PC-3 (cell line): ENCODE measurements around the gene CPLANE2. TPM values are rescaled to one million over a fixed set of nuclear protein-coding genes. Genes with fewer than 3 reads are reported as not detected.

ENCODE experiments used
- ATAC-seq: fragments of 200-7000 bp; cut with Tn5 transposase; 2 replicates; pipeline ENCODE4 v1.9.1; 2020; ENCODE audit warnings: mild to moderate bottlenecking, moderate library complexity
- BruUV-seq: library from RNA; stranded (reverse); fragments of 400-500 nt; replicated peaks from 2 replicates; lab custom pipeline; 2021; lab: Mats Ljungman, UMichigan
- CTCF ChIA-PET: fragments of 300-600 bp; sonication (Branson Sonifier 250); formaldehyde crosslinking; loops from one replicate; lab custom pipeline; 2022; ENCODE audit warnings: antibody characterized with exemption; lab: Charles Lee
- POLR2A ChIA-PET: fragments of 300-600 bp; sonication (Branson Sonifier 250); formaldehyde crosslinking; loops from one replicate; lab custom pipeline; 2022; ENCODE audit warnings: antibody characterized with exemption; ENCODE audit not compliant: unreplicated experiment; lab: Charles Lee
- DNase-seq: peaks from one replicate; pipeline ENCODE4 v3.0.0-alpha.2; 2015
- H2AFZ ChIP-seq: fragments of 300-600 bp; sonication (generic); 2 replicates; pipeline ENCODE4 v1.6.0; 2016; ENCODE audit warnings: antibody characterized with exemption, low read length
- H3F3A ChIP-seq: fragments of 300-600 bp; sonication (generic); one replicate; pipeline ENCODE4 v1.6.0; 2017; ENCODE audit warnings: antibody characterized with exemption, low read length, control low read depth, mild to moderate bottlenecking; ENCODE audit not compliant: unreplicated experiment
- H3K27ac ChIP-seq: fragments of 300-600 bp; sonication (generic); 2 replicates; pipeline ENCODE4 v1.5.1; 2016; ENCODE audit warnings: mild to moderate bottlenecking, low read length
- H3K27me3 ChIP-seq: fragments of 300-600 bp; sonication (generic); 2 replicates; pipeline ENCODE4 v1.6.1; 2016; ENCODE audit warnings: low read length, mixed read lengths
- H3K36me3 ChIP-seq: fragments of 300-600 bp; sonication (generic); 2 replicates; pipeline ENCODE4 v1.6.1; 2016; ENCODE audit warnings: low read depth, mixed run types, low read length, mixed read lengths
- H3K4me1 ChIP-seq: fragments of 300-600 bp; sonication (generic); 2 replicates; pipeline ENCODE4 v1.5.1; 2016; ENCODE audit warnings: low read length; ENCODE audit not compliant: insufficient read depth
- H3K4me2 ChIP-seq: fragments of 300-600 bp; sonication (generic); 2 replicates; pipeline ENCODE4 v1.6.0; 2016; ENCODE audit warnings: low read length
- H3K4me3 ChIP-seq: fragments of 300-600 bp; sonication (generic); 2 replicates; pipeline ENCODE4 v1.5.1; 2016; ENCODE audit warnings: mild to moderate bottlenecking, low read length, mixed read lengths
- H3K79me2 ChIP-seq: fragments of 300-600 bp; sonication (generic); 2 replicates; pipeline ENCODE4 v1.6.1; 2017; ENCODE audit warnings: low read length, mixed read lengths
- H3K9ac ChIP-seq: fragments of 300-600 bp; sonication (generic); 2 replicates; pipeline ENCODE4 v1.6.0; 2016; ENCODE audit warnings: mild to moderate bottlenecking, low read length
- H3K9me2 ChIP-seq: fragments of 300-600 bp; sonication (generic); replicated peaks from 2 replicates; pipeline ENCODE4 v1.6.1; 2016; ENCODE audit warnings: mixed run types, low read length, mixed read lengths
- H3K9me3 ChIP-seq: fragments of 300-600 bp; sonication (generic); 2 replicates; pipeline ENCODE4 v1.6.1; 2016; ENCODE audit warnings: low read length, mixed read lengths
- H4K20me1 ChIP-seq: fragments of 300-600 bp; sonication (generic); 2 replicates; pipeline ENCODE4 v1.6.1; 2016; ENCODE audit warnings: low read length, mixed read lengths
- CTCF ChIP-seq: fragments of 300-600 bp; sonication (generic); conservative IDR thresholded peaks from 2 replicates; pipeline ENCODE4 v1.5.1; 2017; ENCODE audit warnings: antibody characterized with exemption, low read depth, mild to moderate bottlenecking, low read length
- EZH2 ChIP-seq: fragments of 300-600 bp; sonication (generic); IDR thresholded peaks from one replicate; pipeline ENCODE4 v1.6.1; 2017; ENCODE audit warnings: antibody characterized with exemption, mild to moderate bottlenecking, low read length; ENCODE audit not compliant: unreplicated experiment
- EZH2phosphoT487 ChIP-seq: fragments of 300-600 bp; sonication (generic); IDR thresholded peaks from 2 replicates; pipeline ENCODE4 v1.6.1; 2018; ENCODE audit warnings: mild to moderate bottlenecking, antibody characterized with exemption, low read length, borderline replicate concordance
- intact Hi-C: fragments of 100-400 bp; cut with micrococcal nuclease; formaldehyde crosslinking; loops from 2 replicates; pipeline ENCODE4 v1.9.0; 2023
- total RNA-seq: library from RNA; depleted of rRNA; stranded (reverse); fragments of >200 nt; gene quantifications from 2 replicates; pipeline ENCODE4 v1.2.3, GENCODE V29; 2014

The CPLANE2 gene
- total RNA-seq, 1 experiment from 2014 or later: 9.6 TPM

DNA sequence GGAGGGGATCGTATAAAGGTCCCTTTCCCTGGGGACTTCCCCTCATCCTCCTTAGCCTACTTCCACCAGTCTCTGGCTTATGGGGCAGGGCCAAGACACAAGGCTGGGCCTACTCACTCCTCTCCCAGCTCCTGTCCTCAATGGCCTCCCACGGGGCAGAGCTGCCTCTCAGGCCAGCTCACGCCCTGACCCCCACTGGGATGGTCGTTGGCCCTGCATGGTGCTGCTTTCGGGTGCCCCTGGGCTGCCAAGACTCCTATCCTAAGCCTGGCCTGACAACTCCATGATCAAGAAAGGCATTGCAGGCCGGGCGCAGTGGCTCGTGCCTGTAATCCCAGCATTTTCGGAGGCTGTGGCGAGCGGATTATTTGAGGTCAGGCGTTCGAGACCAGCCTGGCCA, 6.2 kb downstream of the CPLANE2 start:
- H3K9me3 ChIP-seq: no peaks in the 10 kb centered on the region
- no peak for TF ChIP-seq EZH2
- no peak for TF ChIP-seq EZH2phosphoT487
- TF ChIP-seq CTCF: no peak
- H3K27me3 ChIP-seq: no peaks in the 10 kb centered on the region
- H4K20me1 ChIP-seq: no peaks in the 10 kb centered on the region
- H3K4me2 ChIP-seq: no peak overlapping the region
- intact Hi-C loops: no loop called here
- H3K9me2 ChIP-seq: no peaks in the 10 kb centered on the region
- H3K79me2 ChIP-seq: no peaks in the 10 kb centered on the region
- H3F3A ChIP-seq: no peaks in the 10 kb centered on the region
- H3K27ac ChIP-seq: no peak overlapping the region
- no peaks in the 10 kb centered on the region for H3K36me3 ChIP-seq
- CTCF ChIA-PET: no interaction called here
- peaks cover under 1% of the 10 kb centered on the region; the same call in 1 of the 2 replicates for H3K4me1 ChIP-seq
- H3K4me3 ChIP-seq: no peak overlapping the region
- H2AFZ ChIP-seq: no peak overlapping the region
- H3K9ac ChIP-seq: no peak overlapping the region
- BruUV-seq: no TSS peak
- POLR2A ChIA-PET: interaction anchor here (0.6 kb wide), 1 partner anchor 36 kb away, joined by 3 read pairs; no protein-coding TSS in a partner anchor
- ATAC-seq: no peak
- no peak for DNase-seq

DNA sequence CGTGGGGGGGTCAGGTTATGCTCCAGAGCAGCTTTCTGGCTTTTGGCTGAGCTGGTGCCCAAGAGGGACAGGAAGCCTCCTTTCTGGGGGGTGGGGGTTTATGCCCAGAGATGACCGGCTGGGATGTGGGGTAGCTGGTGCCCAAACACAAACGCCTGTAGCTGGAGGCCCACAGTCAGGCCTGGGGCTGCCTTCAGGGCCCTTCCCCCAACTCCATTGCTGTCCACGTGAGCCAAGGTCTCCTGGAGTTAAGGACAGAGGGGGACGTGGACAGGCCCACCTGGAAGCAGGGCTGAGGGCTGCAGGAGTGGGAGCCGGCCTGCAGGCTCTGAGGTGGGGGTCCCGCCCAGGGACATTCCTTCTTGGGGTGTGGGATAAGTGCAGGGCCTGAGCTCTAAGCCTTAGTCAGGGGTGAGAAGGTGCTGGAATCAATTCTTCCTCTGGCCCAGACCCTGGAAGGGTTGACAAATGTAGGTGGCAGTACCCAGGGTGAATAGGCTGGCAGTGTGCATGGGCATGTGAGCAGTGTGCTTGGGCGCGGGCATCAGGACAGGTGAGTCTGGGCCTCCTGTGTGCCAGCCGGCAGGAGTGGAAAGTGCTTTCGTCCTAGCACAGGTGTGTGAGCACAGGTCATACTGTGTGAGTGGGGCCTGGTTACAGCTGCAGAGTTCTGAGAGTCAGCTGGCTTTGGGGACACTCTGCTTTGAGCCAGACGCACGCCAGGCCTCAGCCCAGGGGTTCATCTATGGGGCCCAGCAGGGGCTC, 6.8 kb downstream of the CPLANE2 start:
- no peak for ATAC-seq
- DNase-seq: no peak
- no peak overlapping the region for H3K4me2 ChIP-seq
- no peaks in the 10 kb centered on the region for H3K4me1 ChIP-seq
- POLR2A ChIA-PET: interaction anchor here (0.6 kb wide), 1 partner anchor 35 kb away, joined by 3 read pairs; no protein-coding TSS in a partner anchor
- BruUV-seq: no TSS peak
- intact Hi-C loops: no loop called here
- H3K9me2 ChIP-seq: no peaks in the 10 kb centered on the region
- no peak overlapping the region for H3K27ac ChIP-seq
- TF ChIP-seq EZH2phosphoT487: no peak
- no peak for TF ChIP-seq EZH2
- no peak for TF ChIP-seq CTCF
- H3K27me3 ChIP-seq: no peaks in the 10 kb centered on the region
- H3F3A ChIP-seq: no peaks in the 10 kb centered on the region
- no peaks in the 10 kb centered on the region for H3K36me3 ChIP-seq
- H3K79me2 ChIP-seq: no peaks in the 10 kb centered on the region
- no peaks in the 10 kb centered on the region for H3K9me3 ChIP-seq
- H3K4me3 ChIP-seq: no peak overlapping the region
- H2AFZ ChIP-seq: no peak overlapping the region
- no peak overlapping the region for H3K9ac ChIP-seq
- CTCF ChIA-PET: no interaction called here
- no peaks in the 10 kb centered on the region for H4K20me1 ChIP-seq
